Smooth muscle cell (in vitro differentiated cells): ENCODE data around the gene BCO1. TPM values are rescaled to one million over a fixed set of nuclear protein-coding genes. Genes with fewer than 3 reads are reported as not detected.

Experiments used
- DNase-seq: peaks from one replicate; lab custom pipeline; 2025; ENCODE audit not compliant: unreplicated experiment; lab: John Stamatoyannopoulos, UW
- H2AFZ ChIP-seq: fragments of 200-600 bp; sonication (generic); 2 replicates; pipeline ENCODE4 v1.6.0; 2016; ENCODE audit warnings: antibody characterized with exemption, low read depth, mild to moderate bottlenecking
- H3F3A ChIP-seq: fragments of 200-600 bp; sonication (generic); 2 replicates; pipeline ENCODE4 v1.6.0; 2017; ENCODE audit warnings: antibody characterized with exemption, low read depth
- H3K27ac ChIP-seq: fragments of 200-600 bp; sonication (generic); 2 replicates; pipeline ENCODE4 v1.5.1; 2016; ENCODE audit warnings: low read depth, mild to moderate bottlenecking
- H3K27me3 ChIP-seq: fragments of 200-600 bp; sonication (generic); 2 replicates; pipeline ENCODE4 v1.6.1; 2016; ENCODE audit warnings: low read depth, mild to moderate bottlenecking
- H3K36me3 ChIP-seq: fragments of 200-600 bp; sonication (generic); 2 replicates; pipeline ENCODE4 v1.5.1; 2016; ENCODE audit warnings: low read depth
- H3K4me1 ChIP-seq: fragments of 200-600 bp; sonication (generic); 2 replicates; pipeline ENCODE4 v1.5.1; 2016; ENCODE audit warnings: low read depth
- H3K4me2 ChIP-seq: fragments of 200-600 bp; sonication (generic); 2 replicates; pipeline ENCODE4 v1.6.0; 2016; ENCODE audit warnings: mild to moderate bottlenecking
- H3K4me3 ChIP-seq: fragments of 200-600 bp; sonication (generic); 2 replicates; pipeline ENCODE4 v1.5.1; 2016; ENCODE audit warnings: mild to moderate bottlenecking
- H3K79me2 ChIP-seq: fragments of 200-600 bp; sonication (generic); 2 replicates; pipeline ENCODE4 v1.6.0; 2016; ENCODE audit warnings: low read depth, mild to moderate bottlenecking
- H3K9ac ChIP-seq: fragments of 200-600 bp; sonication (generic); 2 replicates; pipeline ENCODE4 v1.6.0; 2016; ENCODE audit warnings: low read depth
- H3K9me3 ChIP-seq: fragments of 200-600 bp; sonication (generic); replicated peaks from 2 replicates; pipeline ENCODE4 v1.5.1; 2016; ENCODE audit warnings: low read depth
- H4K20me1 ChIP-seq: fragments of 200-600 bp; sonication (generic); 2 replicates; pipeline ENCODE4 v1.6.0; 2016; ENCODE audit warnings: low read depth
- WGBS: methylation state at CpG from one replicate; pipeline ENCODE4 v1.1.7; 2016; ENCODE audit warnings: low lambda C conversion rate; 5-methylcytosine and 5-hydroxymethylcytosine counted together
- polyA plus RNA-seq: library from polyadenylated mRNA; unstranded; fragments of >200 nt; fragmentation: Nextera tagmentation; extraction: Ambion mirVana; gene quantifications from 2 replicates; pipeline ENCODE4 v1.2.1, GENCODE V29; 2016
- total RNA-seq: library from RNA; depleted of rRNA; stranded (reverse); fragments of >200 nt; gene quantifications from 2 replicates; pipeline ENCODE4 v1.2.3, GENCODE V29; 2014
- TF ChIP-seq, protein P1 (sequence below): fragments of 200-600 bp; sonication (generic); IDR thresholded peaks from 2 replicates; pipeline ENCODE4 v1.5.1; 2017; ENCODE audit warnings: borderline replicate concordance, mild to moderate bottlenecking, antibody characterized with exemption; ENCODE audit not compliant: insufficient read depth, poor library complexity, severe bottlenecking

Gene BCO1
- total and polyA plus RNA-seq, 2 experiments from 2014 or later = not detected

DNA sequence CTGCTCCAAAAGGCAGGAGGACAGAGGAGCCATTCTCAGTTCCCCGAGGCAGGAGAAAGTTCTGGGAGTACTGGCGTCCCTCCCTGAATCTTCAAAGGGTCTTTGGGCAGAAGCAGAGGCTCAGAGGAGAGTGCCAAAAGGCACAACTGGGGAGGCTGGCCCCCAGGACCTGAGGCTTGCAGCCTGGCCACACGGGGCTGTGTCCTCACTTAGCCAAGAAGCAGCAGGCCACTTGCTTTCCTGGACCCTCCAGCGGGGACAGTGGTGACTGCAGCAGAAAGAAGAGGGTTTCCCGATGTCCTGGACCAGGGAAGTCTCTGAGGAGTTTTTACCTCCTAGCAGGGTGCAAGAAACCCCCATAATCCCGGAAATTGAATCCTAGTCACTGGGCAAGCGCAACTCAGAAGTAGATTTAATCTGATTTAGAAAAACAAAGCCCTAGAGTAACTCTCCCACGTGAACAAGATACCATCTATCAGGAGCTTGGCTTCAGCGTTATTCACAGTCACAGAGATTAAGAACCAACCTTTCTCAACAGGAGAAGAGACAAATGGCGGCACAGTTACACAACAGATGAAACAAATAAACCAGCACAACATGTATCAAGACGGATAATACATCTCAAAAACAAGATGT lies 25.5 kb upstream of the BCO1 start:
- 83% methylated on average over 11 of the region's 11 CpGs for WGBS

GRCh38 chr16:81214745-81215166 lies 23.7 kb upstream of the BCO1 start:
- Histone ChIP-seq H3K4me1 (peaks cover 5% of the 10 kb centered on the region), H3K4me3 (no peak overlapping the region), H4K20me1 (no peaks in the 10 kb centered on the region), H3K36me3 (no peaks in the 10 kb centered on the region), H2AFZ (no peak overlapping the region), H3K9ac (no peak overlapping the region), H3K27me3 (no peaks in the 10 kb centered on the region), H3K9me3 (no peaks in the 10 kb centered on the region), H3K4me2 (no peak overlapping the region), H3K79me2 (no peaks in the 10 kb centered on the region), H3K27ac (no peak overlapping the region), H3F3A (no peaks in the 10 kb centered on the region)
- TF ChIP-seq, protein P1, sequence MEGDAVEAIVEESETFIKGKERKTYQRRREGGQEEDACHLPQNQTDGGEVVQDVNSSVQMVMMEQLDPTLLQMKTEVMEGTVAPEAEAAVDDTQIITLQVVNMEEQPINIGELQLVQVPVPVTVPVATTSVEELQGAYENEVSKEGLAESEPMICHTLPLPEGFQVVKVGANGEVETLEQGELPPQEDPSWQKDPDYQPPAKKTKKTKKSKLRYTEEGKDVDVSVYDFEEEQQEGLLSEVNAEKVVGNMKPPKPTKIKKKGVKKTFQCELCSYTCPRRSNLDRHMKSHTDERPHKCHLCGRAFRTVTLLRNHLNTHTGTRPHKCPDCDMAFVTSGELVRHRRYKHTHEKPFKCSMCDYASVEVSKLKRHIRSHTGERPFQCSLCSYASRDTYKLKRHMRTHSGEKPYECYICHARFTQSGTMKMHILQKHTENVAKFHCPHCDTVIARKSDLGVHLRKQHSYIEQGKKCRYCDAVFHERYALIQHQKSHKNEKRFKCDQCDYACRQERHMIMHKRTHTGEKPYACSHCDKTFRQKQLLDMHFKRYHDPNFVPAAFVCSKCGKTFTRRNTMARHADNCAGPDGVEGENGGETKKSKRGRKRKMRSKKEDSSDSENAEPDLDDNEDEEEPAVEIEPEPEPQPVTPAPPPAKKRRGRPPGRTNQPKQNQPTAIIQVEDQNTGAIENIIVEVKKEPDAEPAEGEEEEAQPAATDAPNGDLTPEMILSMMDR = peak; percentile 38
- WGBS = 58% methylated on average over 15 of the region's 15 CpGs
- DNase-seq = no peak

More for the DNA sequence above, 25.5 kb upstream of the BCO1 start:
- Histone ChIP-seq H3K9me3 (no peaks in the 10 kb centered on the region), H3K4me1 (peaks cover 5% of the 10 kb centered on the region), H2AFZ (no peak overlapping the region), H3K79me2 (no peaks in the 10 kb centered on the region), H4K20me1 (no peaks in the 10 kb centered on the region), H3K27ac (no peak overlapping the region), H3K36me3 (no peaks in the 10 kb centered on the region), H3K4me2 (no peak overlapping the region), H3K27me3 (peaks cover 5% of the 10 kb centered on the region), H3K4me3 (no peak overlapping the region), H3F3A (no peaks in the 10 kb centered on the region), H3K9ac (no peak overlapping the region)
- DNase-seq = no peak
- TF ChIP-seq, protein P1 = no peak

DNA sequence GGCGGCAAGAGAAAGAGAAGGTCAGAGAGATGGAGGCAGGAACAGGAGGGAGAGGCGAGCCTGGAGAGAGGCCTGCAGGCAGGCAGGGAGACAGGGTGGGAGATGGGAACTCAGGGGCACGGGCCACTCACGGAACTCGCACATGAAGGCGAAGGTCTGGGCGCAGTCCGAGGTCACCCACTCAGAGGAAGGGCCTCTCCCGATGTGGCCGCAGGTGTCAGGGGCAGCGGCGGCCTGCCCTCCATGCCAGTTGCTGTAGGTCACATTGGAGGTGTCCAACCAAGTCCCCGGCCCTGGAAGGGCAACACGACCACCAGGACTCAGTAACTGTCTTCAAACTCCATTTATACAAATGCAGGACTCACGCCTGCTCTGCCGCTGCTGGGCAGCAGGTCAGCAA lies 22.4 kb upstream of the BCO1 start:
- Histone ChIP-seq H4K20me1 (no peaks in the 10 kb centered on the region), H2AFZ (no peak overlapping the region), H3K4me3 (no peak overlapping the region), H3K9me3 (no peaks in the 10 kb centered on the region), H3K27me3 (no peaks in the 10 kb centered on the region), H3K4me1 (peaks cover 5% of the 10 kb centered on the region), H3K4me2 (no peak overlapping the region), H3K27ac (no peak overlapping the region), H3K36me3 (no peaks in the 10 kb centered on the region), H3K9ac (no peak overlapping the region), H3F3A (no peaks in the 10 kb centered on the region), H3K79me2 (no peaks in the 10 kb centered on the region)
- no peak for DNase-seq
- TF ChIP-seq, protein P1 = no peak
- WGBS = 94% methylated on average over 16 of the region's 16 CpGs

GRCh38 chr16:81216706-81217105 lies 21.8 kb upstream of the BCO1 start:
- H3K36me3 ChIP-seq = no peaks in the 10 kb centered on the region
- no peaks in the 10 kb centered on the region for H3K79me2 ChIP-seq
- H3K9me3 ChIP-seq = no peaks in the 10 kb centered on the region
- H3K4me1 ChIP-seq = peaks cover 5% of the 10 kb centered on the region
- no peak overlapping the region for H3K27ac ChIP-seq
- no peaks in the 10 kb centered on the region for H3K27me3 ChIP-seq
- H4K20me1 ChIP-seq = no peaks in the 10 kb centered on the region
- no peak overlapping the region for H3K4me2 ChIP-seq
- TF ChIP-seq, protein P1 = no peak
- H3K9ac ChIP-seq = no peak overlapping the region
- WGBS = 97% methylated on average over 2 of the region's 2 CpGs
- no peaks in the 10 kb centered on the region for H3F3A ChIP-seq
- no peak overlapping the region for H2AFZ ChIP-seq
- DNase-seq = no peak
- no peak overlapping the region for H3K4me3 ChIP-seq
